RKO (cell line): Measurements from ENCODE around the gene NUMA1.

Source experiments
- DNase-seq: peaks from one replicate; pipeline ENCODE4 v3.0.0-alpha.2; 2016; ENCODE audit warnings: low spot score

NUMA1 gene, protein sequence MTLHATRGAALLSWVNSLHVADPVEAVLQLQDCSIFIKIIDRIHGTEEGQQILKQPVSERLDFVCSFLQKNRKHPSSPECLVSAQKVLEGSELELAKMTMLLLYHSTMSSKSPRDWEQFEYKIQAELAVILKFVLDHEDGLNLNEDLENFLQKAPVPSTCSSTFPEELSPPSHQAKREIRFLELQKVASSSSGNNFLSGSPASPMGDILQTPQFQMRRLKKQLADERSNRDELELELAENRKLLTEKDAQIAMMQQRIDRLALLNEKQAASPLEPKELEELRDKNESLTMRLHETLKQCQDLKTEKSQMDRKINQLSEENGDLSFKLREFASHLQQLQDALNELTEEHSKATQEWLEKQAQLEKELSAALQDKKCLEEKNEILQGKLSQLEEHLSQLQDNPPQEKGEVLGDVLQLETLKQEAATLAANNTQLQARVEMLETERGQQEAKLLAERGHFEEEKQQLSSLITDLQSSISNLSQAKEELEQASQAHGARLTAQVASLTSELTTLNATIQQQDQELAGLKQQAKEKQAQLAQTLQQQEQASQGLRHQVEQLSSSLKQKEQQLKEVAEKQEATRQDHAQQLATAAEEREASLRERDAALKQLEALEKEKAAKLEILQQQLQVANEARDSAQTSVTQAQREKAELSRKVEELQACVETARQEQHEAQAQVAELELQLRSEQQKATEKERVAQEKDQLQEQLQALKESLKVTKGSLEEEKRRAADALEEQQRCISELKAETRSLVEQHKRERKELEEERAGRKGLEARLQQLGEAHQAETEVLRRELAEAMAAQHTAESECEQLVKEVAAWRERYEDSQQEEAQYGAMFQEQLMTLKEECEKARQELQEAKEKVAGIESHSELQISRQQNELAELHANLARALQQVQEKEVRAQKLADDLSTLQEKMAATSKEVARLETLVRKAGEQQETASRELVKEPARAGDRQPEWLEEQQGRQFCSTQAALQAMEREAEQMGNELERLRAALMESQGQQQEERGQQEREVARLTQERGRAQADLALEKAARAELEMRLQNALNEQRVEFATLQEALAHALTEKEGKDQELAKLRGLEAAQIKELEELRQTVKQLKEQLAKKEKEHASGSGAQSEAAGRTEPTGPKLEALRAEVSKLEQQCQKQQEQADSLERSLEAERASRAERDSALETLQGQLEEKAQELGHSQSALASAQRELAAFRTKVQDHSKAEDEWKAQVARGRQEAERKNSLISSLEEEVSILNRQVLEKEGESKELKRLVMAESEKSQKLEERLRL (N-terminal part only)

DNA sequence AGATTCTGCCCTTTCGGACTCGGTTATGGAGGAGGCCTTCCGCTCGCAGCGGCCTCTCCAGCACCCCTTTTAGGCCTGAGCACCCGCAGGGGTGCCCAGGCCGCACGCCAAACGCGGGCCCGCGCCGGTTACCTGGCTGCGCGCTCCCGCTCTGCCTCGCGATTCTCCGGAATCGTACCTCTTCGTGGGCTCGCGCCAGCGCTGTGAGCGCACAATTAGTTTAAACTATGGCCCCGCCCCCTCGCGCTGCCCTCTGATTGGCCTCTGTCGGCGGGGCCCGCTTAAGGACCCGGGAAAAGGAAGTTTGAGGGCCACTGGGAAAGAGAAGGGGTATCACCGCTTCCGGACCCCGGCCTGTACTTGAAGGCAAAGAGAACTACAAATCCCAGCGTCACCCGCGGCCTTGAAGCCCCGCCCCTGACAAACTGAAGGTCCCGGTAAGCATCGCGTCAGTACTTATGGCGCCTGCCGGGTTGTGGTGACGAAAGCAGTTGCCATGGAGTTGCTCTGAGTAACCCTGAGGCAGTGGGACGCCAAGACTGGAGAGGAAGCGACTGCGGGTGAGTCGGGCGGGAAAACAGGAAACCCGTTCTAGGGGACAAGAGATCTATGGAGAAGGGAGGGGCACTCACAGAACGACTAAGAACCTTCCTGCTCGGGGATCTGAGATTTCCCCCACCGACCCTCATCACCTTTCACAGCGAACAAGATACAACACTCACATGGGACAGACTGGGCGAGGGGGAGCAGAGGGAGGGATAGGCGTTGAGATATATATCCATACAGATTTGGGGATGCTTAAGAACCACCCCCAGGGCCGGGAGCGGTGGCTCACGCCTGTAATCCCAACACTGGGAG, at the start of gene NUMA1, which contains the start of gene LRRC51:
Gene NUMA1, minus strand, starts transcription at position 217 of the 858 bp plus-strand sequence. CDS start 44,599 bp downstream, outside the sequence.
Gene LRRC51, plus strand, starts transcription at position 525 of the 858 bp plus-strand sequence. CDS start 8,234 bp downstream, outside the sequence.
- DNase-seq: peak; percentile 100

DNA sequence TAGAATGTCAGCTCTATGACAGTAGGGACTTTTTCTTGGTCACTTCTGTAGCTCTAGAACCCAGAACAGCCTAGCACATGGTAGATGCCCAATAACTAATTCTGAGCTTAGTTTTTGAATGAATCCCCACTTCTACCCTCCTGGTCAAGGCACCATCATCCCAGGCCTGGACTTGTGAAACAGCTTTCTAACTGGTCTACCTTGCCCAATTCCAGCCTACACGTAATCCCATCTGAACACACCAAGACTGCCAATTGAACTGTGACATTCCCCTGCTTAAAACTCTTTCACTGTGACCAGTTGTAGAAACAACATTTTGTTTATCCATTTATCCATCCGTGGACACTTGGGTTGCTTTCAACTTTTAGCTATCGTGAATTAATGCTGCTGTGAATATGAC, 49.0 kb upstream of the NUMA1 start:
- DNase-seq: no peak

DNA sequence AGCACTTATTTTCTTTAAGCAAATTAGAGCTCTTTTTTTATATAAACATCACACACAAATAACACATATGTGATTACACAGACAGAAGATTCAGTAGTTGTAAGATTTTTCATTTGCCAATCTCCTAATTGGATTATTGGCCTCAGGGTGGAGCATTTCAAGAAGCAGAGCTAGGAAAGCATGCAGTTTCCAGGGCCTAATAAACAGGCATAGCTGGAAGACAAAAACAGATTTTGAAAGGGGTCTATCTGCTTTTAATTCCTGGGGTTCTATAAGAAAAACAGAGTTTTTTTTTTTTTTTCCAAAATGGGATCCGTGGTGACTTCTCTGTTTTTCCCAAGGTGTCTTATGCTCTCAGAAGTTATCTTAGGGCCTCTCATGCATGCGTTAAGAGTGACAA, 47.6 kb upstream of the NUMA1 start:
- no peak for DNase-seq

DNA sequence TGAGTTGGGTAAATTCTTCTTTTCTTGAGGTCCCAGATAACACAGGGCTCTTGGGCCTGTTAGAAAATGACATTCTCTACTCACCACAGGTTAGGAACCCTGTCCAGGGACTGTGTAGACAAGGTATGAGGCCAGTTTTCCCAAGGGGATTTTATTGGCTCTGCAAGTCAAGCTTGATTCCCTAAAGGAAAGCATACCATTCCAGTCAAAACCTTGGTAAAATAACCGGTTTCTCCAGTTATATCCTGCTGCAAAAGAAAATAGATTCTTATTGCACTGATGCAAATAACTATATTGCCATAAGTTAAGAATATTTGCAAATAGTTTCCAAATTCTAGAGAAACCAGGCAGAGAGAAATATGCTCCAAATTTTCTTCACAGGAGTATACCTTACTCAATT, 45.6 kb upstream of the NUMA1 start:
- no peak for DNase-seq

DNA sequence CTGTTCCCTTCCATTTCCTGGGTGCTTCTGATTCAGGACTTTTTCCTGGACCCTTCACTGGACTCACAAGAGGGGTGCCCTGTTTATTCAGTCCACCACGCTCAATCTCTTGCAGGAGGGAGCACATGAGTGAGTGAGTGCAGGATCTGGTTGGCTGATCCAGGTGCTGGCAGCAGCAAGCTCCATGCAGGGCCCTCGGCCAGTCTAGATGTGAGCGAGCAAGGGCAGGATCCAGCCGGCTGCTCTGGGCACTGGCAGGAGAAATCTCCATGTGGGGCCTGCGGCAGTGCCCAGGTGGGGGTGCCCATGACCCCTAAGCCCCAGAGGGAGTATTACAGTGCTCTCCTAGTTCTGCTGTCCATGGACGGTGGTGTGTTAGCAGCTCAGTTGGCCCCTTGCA, 43.7 kb upstream of the NUMA1 start:
- DNase-seq: no peak

DNA sequence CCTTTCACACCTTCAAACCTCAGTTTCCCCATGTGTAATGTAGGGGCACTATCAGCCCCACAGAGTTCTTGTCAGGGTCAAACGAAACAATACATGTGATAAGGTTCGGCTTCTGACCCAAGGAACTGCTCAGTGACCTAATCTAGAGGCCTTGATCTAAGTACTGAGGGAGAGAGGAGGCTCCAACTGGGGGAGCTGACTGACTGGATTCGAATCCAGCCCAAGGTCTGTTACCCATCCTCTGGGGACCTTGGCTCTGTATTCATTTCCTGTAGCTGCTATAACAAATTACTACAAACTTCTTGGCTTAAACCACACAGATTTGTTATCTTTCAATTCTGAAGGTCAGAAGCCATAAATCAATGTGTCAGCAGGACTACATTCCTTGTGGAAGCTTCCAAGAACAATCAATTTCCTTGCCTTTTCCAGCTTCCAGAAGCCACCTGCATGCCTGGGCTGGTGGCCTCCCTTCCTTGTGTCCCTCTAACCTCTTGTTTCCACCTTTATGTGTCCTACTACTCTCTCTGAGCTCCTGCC, 42.8 kb upstream of the NUMA1 start:
- no peak for DNase-seq

DNA sequence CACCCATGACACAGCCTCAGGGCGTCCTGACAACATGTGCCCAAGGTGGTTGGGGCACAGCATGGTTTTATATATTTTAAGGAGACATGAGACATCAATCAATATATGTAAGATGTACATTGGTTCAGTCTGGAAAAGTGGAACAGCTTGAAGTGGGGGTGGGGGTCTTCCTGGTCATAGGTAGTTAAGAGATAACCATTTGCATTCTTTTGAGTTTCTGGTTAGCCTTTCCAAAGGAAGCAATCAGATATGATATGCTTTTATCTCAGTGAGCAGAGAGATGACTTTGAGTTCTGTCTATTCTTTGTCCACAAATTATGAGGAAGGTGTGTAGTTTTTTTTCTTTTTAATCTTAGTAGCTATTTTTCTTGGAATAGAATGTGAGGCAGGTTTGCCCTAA, 42.3 kb upstream of the NUMA1 start:
- DNase-seq: no peak

DNA sequence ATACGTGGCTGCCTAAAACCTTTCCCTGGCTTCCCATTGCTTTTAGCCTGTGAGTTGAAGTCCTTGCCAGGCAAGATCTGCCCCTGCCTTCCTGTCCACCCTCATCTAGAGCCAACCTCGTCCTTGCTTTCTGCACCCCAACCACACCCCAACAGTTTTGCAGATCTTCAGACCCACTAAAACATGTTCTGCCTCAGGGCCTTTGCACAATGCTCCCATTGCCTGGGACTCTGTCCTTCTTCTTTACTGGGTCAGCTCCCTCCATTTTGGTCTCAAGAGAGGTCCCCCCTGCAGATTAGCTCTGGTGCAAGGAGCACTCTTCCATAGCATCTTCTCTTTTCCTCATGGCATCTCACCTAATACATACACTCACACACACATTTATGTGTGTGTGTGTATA, 40.6 kb upstream of the NUMA1 start:
- DNase-seq: no peak

DNA sequence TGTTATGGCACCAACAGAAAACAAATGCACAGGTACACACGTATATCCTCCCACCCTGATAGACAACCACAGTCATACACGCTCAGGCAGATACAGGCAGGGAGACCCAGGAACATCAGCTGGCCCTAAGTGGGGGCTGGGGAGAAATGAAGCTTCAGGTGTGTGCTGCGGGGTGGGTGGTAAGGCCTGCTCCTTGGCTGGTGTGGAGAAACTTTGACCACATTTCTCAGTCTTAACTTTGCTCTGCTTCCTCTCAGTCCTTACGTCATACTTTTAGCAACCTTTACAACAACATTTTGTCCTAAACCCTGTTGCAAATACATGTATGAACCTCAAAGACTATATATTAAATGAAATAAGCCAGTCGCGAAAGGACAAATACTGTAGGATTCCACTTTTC, 38.9 kb upstream of the NUMA1 start:
- DNase-seq: no peak

DNA sequence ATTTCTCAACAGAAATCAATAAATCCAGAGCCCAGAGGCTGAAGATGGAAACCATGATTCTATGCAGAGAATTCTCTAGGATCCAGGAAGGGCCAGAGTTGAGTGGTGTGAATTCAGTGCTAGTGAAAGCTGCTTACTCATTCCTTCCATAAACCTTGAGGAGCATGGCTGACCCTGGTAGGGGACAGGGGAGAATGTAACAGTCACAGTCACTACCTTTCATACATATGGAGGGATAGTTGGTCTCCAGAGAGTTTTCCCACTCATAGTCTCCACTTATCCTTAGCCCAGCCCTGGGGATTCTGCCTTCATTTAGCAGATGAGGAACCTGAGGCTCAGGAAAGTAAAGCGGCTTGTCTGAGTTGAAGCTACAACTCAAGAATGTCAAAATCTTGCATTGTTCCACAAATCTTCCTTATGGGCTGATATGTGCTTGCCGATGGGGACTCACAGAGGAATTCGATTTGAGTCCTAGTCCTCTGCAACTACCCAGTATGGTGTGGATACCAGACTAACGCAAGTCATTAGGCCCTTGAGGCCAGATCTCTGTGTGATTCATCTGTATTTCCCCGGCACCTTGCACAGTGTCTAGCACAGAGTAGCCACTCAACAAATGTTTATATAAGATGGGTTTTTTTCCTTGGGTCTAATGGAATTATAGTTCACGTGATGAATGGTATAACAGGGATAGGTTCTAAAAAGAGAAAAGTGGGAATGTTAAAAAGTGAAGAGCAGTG, 35.8 kb upstream of the NUMA1 start:
- no peak for DNase-seq

DNA sequence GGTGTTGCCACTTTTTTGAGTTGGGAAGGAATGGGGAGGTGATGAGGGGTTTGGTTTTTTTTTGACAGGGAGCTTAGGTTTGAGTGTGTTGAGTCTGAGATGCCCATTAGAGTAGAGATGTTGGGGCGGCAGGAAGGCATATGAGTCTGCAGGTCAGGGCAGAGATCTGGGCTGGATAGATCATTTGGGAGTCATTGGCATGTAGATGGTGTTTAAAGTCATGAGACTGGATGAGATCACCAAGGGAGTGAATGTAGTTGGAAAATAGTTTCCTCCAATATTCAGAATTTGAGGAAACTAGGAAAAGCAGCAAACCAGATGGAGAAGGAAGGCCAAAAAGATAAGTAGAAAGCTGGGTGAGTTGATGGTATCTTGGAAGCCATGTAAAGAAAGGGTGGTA, 34.2 kb upstream of the NUMA1 start:
- no peak for DNase-seq

DNA sequence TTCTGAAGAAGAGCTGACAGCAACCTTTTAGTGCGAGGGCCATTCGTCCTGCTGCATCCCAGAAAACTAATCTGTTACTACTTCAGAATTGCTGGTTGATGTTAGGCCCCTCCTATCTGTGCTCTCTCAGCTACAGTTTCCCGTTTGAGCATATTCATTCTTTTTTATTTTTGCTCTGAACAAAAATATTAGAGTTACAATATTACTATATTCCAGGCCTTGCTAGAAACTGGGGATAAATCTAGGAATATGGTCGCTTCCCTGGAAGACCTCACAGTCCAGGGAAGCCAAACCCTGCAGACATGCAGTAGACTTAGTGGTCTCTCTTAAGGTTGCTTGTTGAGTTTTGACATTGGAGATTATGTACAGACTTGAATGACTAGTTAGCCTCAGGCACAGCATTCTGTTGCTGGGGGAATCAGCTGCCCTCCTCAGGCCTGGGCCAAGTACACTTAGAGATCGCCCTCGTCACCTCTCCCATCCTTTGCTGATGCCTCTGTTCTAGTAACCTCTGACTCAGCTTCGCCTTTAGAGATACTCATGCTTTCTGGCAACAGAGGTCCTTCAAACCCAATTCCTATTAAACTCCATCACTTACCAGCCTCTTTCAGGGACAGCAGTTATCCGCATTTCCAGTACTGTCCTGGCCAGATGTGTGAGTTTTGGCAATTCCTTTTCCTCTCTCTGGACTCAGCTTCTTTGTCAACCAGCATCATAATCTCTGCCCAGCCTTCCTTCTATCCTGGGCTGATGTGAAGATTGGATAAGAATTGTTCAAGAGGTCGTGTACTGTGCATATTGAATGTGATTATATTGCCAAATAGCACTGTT, 32.9 kb upstream of the NUMA1 start:
- DNase-seq: peak; percentile 59

DNA sequence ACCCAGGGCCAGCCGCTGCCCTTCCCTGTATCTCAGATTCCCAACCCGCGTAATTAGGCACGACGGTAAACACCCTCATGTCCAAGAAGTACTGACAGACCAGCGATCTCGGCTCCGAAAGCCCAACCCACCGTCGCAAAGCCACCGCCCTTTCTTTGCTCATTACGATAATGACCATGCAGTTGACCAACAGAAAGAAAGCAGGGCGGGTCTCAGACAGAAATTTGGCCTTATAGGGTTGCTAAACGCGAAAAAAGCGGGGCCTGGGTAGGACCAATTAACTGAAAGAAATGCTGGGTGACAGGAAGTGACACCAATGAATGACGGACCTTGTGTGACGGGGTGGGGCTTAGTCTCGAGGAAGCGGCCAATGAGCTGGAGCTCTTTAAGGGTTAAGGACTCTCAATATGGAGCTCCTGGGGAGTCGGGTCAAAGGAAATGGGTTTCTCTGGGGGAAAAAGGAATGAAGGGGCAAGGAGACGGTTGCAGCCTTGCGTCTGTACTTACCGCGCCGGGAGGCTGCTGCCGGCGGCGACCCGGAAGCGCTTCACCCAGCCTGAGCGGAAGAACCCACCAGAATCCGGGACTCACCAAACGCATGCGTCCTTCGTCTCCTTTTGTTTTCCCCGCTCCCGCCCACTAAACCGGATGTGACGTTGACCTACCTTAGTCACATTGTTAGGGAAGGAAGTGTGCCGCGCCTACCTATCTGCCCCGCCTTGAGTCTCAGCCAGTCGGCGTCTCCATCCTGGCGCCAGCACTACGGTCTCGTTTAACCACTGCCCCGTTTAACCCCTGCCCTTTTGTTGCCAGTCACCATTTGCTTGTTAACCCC, 32.0 kb upstream of the NUMA1 start, which contains the start of gene ANAPC15:
Gene ANAPC15, minus strand, starts transcription at position 553 of the 835 bp plus-strand sequence. CDS start 1,419 bp downstream, outside the sequence.
- DNase-seq: peak; percentile 99

DNA sequence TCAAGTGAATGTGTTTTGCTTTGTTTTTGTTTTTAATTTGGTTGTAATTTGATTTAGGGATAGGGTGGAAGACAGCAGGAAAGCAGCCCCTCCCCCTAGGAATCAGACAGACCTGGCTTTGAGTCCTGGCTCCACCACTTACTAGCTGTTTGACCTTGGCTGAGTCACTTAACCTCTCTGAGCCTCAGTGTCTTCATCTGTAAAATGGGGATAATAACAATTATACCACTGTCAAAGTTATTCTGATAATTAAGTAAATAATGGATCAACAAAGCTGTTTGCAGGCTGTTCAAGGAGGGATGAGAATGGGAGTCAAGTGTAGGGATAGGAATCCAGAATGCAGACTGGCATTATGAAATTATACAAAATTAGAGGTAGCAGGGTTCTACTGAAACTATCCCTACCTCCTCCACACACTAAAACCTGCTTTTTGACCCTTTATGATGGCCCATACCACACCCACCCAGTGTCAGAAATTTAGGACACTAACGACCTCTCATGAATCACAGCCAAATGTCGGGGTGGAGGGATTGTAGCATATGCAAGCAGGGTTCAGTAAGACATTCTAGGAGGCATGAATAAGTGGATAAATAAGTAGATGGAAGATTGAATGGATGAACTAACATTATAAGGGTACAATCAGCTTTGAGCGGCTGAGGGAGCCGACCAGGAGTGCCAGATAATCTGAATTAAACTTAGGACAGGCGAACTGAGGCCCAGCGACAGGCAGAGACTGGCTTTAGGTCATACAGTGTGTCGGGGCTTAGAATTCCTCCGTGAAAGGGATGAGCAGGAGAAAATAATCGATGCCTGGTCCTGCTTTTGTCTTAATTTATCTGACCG, 31.2 kb upstream of the NUMA1 start:
- DNase-seq: peak; percentile 21

DNA sequence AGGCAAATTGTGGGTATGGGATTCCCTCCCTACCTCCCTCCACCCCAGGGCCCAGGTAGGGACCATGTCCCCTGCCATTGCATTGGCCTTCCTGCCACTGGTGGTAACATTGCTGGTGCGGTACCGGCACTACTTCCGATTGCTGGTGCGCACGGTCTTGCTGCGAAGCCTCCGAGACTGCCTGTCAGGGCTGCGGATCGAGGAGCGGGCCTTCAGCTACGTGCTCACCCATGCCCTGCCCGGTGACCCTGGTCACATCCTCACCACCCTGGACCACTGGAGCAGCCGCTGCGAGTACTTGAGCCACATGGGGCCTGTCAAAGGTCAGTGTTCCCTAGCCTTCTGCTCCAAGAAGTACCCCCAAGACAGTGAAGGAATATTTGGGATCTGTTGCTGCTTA, 25.5 kb upstream of the NUMA1 start, which contains the start of gene TOMT:
Gene TOMT, plus strand, starts transcription at position 37 of the 400 bp plus-strand sequence. Its CDS starts 28 bp downstream, at position 65.
- DNase-seq: no peak

DNA sequence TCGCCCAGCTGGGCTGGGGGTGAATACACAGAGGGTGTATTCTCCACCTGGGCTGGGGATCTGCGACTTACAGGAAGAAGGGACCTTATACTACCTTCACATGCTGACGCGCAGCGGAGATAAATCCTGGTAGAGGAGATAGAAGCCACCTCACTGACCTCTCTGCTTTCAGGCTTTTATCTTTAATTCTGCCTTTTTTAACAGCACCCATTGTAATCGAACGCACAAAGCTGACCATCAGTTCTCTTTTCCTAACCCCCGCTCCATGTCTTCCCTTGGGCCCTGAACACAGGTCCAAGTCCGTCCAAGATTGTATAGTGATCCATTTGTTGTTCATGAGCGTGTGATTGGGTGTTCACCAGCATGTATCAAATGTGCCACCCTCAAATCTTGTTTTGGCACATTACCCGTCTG, 23.4 kb upstream of the NUMA1 start:
- no peak for DNase-seq
